GM12865 (cell line): ENCODE measurements around the gene COL25A1.

Experiments
- DNase-seq: peaks from one replicate; pipeline ENCODE4 v3.0.0; 2010; ENCODE audit warnings: low read depth
- H3K4me3 ChIP-seq: 2 replicates; pipeline ENCODE4 v1.5.1; 2011; ENCODE audit warnings: mild to moderate bottlenecking, low read depth, low read length, control low read depth
- CTCF ChIP-seq: IDR thresholded peaks from 2 replicates; pipeline ENCODE4 v1.5.1; 2011; ENCODE audit warnings: low read length, control low read depth, low read depth, inconsistent platforms; ENCODE audit not compliant: insufficient read depth; ENCODE audit errors: missing control alignments

COL25A1 gene

GRCh38 chr4:109303140-109303496 is 660 bp upstream of the COL25A1 start:
- DNase-seq: no peak

DNA sequence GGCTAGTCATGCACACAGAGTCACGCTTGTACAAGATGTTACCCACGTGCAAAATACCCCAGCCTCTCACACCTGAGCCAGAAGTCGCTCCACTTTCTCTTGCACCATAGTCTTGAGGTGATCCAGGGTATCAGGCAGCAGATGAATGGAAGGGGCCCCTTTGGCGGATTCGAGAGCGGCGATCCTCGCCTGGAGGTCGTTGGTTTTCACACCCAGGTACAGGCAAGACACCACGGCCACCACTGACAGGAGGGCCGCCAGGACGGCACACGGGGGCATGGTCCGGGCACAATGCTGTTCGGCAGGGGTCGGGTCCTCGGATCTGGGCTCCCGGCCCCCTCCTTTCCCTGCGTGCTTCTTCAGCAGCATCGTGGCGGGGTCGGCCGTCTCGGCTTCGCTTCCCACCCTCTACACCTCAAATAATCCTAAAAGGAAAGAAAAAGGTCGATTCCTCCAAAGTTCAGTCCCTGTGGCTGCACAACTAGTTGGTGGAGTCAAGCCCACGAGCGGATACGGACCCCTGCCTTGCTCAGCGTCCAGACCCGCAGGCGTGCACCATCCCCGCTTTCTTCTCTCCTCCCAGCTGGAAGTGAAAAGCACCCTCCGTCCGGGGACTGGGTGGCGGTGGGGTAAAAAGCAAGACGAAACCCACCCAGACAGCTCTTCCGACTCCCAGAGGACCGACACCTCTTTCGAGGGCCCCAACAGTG is 652 bp downstream of the COL25A1 start:
- no peak for TF ChIP-seq CTCF
- DNase-seq: no peak
- peak overlapping the region; percentile 46; the same call in 1 of the 2 replicates for H3K4me3 ChIP-seq

More at GRCh38 chr4:109303140-109303496, 660 bp upstream of the COL25A1 start:
- no peak overlapping the region for H3K4me3 ChIP-seq
- TF ChIP-seq CTCF: no peak

- peak; percentile 40 for TF ChIP-seq CTCF
- DNase-seq: peak; percentile 26
These were observed 4.0 kb downstream of the COL25A1 start for GRCh38 chr4:109298279-109299010.

GRCh38 chr4:109296527-109296926 is 5.9 kb downstream of the COL25A1 start:
- TF ChIP-seq CTCF: no peak
- DNase-seq: no peak
- H3K4me3 ChIP-seq: no peak overlapping the region

More at GRCh38 chr4:109298279-109299010, 4.0 kb downstream of the COL25A1 start:
- H3K4me3 ChIP-seq: no peak overlapping the region

DNA sequence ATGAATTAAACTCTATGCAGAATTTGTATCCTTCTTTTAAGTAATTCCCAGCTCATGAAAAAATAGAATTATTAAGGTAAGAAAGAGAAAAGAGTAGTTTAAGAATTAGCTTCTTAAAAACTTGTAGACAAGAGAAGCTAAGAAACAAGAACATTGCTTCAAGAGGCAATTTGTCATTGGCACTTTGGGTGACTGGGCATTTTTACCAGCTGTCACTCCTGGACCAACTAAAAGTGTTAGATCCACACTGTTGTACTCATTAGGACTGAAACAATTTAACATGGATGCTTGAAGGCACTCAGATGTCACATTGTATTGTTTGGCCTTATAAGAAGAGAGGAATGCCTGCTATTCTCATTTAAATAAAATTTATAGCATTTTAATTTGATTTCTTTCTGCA is 7.4 kb downstream of the COL25A1 start:
- no peak for DNase-seq
- no peak for TF ChIP-seq CTCF
- H3K4me3 ChIP-seq: no peak overlapping the region

DNA sequence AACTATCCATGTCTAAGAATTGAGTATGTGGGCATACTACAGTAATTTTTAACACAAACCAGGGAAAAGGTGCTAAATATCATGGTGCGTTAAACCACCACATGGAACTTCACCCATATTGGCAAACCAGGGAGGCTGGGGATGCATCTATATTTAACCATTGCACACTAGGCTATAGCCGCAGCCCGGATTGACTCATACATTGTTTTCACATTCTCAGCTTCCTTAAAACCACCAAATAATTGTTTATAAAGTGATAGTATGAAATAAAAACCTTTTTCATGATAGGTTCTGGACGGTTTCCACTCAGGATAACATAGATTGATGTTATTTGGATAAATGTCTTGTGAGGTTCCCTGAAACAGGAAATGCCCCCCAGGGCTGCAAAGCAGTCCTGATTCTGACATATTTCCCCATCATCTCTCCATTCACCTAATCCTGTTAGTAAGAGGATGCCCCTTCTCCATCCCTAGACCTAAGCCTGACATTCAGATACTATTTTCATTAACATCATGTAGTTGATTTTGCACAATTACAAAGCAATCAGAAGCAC is 7.9 kb downstream of the COL25A1 start:
- no peak overlapping the region for H3K4me3 ChIP-seq
- TF ChIP-seq CTCF: no peak
- no peak for DNase-seq
